K562 (cell line): ENCODE measurements around the gene ZNF628. TPM values are rescaled to one million over a fixed set of nuclear protein-coding genes. Genes with fewer than 3 reads are reported as not detected.
A peak's percentile ranks its signal among the peaks of the same experiment; 100 is the strongest.

Experiments used
- ATAC-seq: fragments of 200-7000 bp; cut with Tn5 transposase; 3 replicates; pipeline ENCODE4 v1.9.1; 2020; ENCODE audit warnings: moderate library complexity
- BruUV-seq: library from RNA; stranded (reverse); fragments of 400-500 nt; replicated peaks from 2 replicates; lab custom pipeline; 2021; lab: Mats Ljungman, UMichigan
- CTCF ChIA-PET: fragments of 300-600 bp; formaldehyde crosslinking; extraction: SDS; loops from one replicate; lab custom pipeline; 2021; ENCODE audit warnings: low intra/inter-chr PET ratio; lab: Yijun Ruan, JAX
- POLR2A ChIA-PET: fragments of 300-600, 350-650 bp; sonication (Branson Sonifier 250); formaldehyde crosslinking; extraction: SDS; loops from one replicate; lab custom pipeline; 2021; ENCODE audit warnings: antibody characterized with exemption, inconsistent platforms; lab: Yijun Ruan, JAX
- DNase-seq, 4 experiments: peaks; one replicate each; pipeline versions ENCODE4 v3.0.0 to v3.0.0-alpha.2; 2011 to 2018; ENCODE audit warnings: low spot score in 3 of 4, mixed read lengths in 3 of 4; ENCODE audit errors: extremely low read depth in 1 of 4
- FAIRE-seq: peaks from 2 replicates; lab custom pipeline; 2011; peaks lifted over from hg19 to GRCh38; lab: Jason Lieb, UNC
- H2AFZ ChIP-seq: 2 replicates; pipeline ENCODE4 v1.6.0; 2011; ENCODE audit warnings: low read depth, low read length, control low read depth, inconsistent platforms
- H3K27ac ChIP-seq: fragments of 200-600 bp; 3 replicates; pipeline ENCODE4 v1.8.0; 2011; ENCODE audit warnings: low read depth, mild to moderate bottlenecking, control low read depth, inconsistent platforms, low read length, moderate library complexity, mixed read lengths; ENCODE audit errors: extremely low read depth
- H3K27me3 ChIP-seq, 2 experiments: fragments of 300-600 bp in 1 of 2; 2 replicates in 1 of 2; 3 replicates in 1 of 2; pipeline versions ENCODE4 v1.6.0 to v1.8.0; 2011; ENCODE audit warnings: inconsistent platforms in 2 of 2, low read length in 2 of 2, mild to moderate bottlenecking in 1 of 2, mixed read lengths in 1 of 2, moderate library complexity in 1 of 2; ENCODE audit not compliant: control insufficient read depth in 2 of 2, insufficient read depth in 2 of 2
- H3K36me3 ChIP-seq: fragments of 300-600 bp; 3 replicates; pipeline ENCODE4 v1.8.0; 2011; ENCODE audit warnings: mild to moderate bottlenecking, low read length, inconsistent platforms; ENCODE audit not compliant: control insufficient read depth, insufficient read depth
- H3K4me1 ChIP-seq, 2 experiments: fragments of 200-600 bp in 1 of 2; replicated peaks in 1 of 2; 2 replicates in 1 of 2; 3 replicates in 1 of 2; pipeline versions ENCODE4 v1.5.1 to v1.8.0; 2011; ENCODE audit warnings: inconsistent platforms in 2 of 2, low read length in 2 of 2, mild to moderate bottlenecking in 1 of 2, mixed read lengths in 1 of 2, moderate library complexity in 1 of 2; ENCODE audit not compliant: control insufficient read depth in 2 of 2, insufficient read depth in 2 of 2
- H3K4me2 ChIP-seq: 2 replicates; pipeline ENCODE4 v1.6.1; 2011; ENCODE audit warnings: low read length, control low read depth, inconsistent platforms, mixed read lengths; ENCODE audit not compliant: insufficient read depth
- H3K4me3 ChIP-seq: fragments of 200-600 bp; sonication (generic), shearing (Covaris generic); 2 replicates; pipeline ENCODE4 v1.5.1; 2016; ENCODE audit warnings: control low read depth, inconsistent platforms
- H3K79me2 ChIP-seq: fragments of 200-600 bp; 3 replicates; pipeline ENCODE4 v1.8.0; 2011; ENCODE audit warnings: low read length, inconsistent platforms; ENCODE audit not compliant: control insufficient read depth, insufficient read depth
- H3K9ac ChIP-seq, 2 experiments: 2 replicates each; pipeline versions ENCODE4 v1.6.0 to v1.6.1; 2011; ENCODE audit warnings: low read depth in 2 of 2, low read length in 2 of 2, control low read depth in 1 of 2, inconsistent platforms in 1 of 2, mild to moderate bottlenecking in 1 of 2, mixed read lengths in 1 of 2; ENCODE audit not compliant: insufficient read depth in 1 of 2
- H3K9me1 ChIP-seq: one replicate; pipeline ENCODE4 v1.6.0; 2011; ENCODE audit warnings: inconsistent platforms, mild to moderate bottlenecking, low read length, moderate library complexity; ENCODE audit not compliant: control insufficient read depth, insufficient read depth
- H3K9me3 ChIP-seq: replicated peaks from 2 replicates; pipeline ENCODE4 v1.5.1; 2011; ENCODE audit warnings: low read depth, low read length, inconsistent platforms; ENCODE audit not compliant: control insufficient read depth, insufficient read depth
- H4K20me1 ChIP-seq: replicated peaks from 2 replicates; pipeline ENCODE4 v1.6.1; 2011; ENCODE audit warnings: low read length, inconsistent platforms, mixed read lengths; ENCODE audit not compliant: control insufficient read depth, insufficient read depth
- JUN ChIP-seq, 2 experiments: sonication (generic) in 1 of 2; formaldehyde crosslinking in 1 of 2; IDR thresholded peaks; 2 replicates each; pipeline versions ENCODE4 v1.6.1 to v1.8.0; 2012 to 2022; ENCODE audit warnings: borderline replicate concordance in 2 of 2, mild to moderate bottlenecking in 2 of 2, improper control_type of control experiment in 1 of 2, low read depth in 1 of 2, low read length in 1 of 2, missing genetic modification reagents in 1 of 2
- POLR2G ChIP-seq: fragments of 200-400 bp; formaldehyde crosslinking; IDR thresholded peaks from 2 replicates; pipeline ENCODE4 v1.6.1; 2017; ENCODE audit warnings: low read depth, mild to moderate bottlenecking, antibody characterized with exemption, low read length, moderate library complexity
- YY1 ChIP-seq, 3 experiments: IDR thresholded peaks; 2 replicates each; pipeline ENCODE4 v1.6.1; 2011; ENCODE audit warnings: low read length in 2 of 3, mild to moderate bottlenecking in 2 of 3, moderate library complexity in 2 of 3, borderline replicate concordance in 1 of 3, control low read depth in 1 of 3, low read depth in 1 of 3; ENCODE audit not compliant: insufficient read depth in 3 of 3, insufficient replicate concordance in 2 of 3, control insufficient read depth in 1 of 3, insufficient read length in 1 of 3; ENCODE audit errors: extremely low read depth in 1 of 3
- ZNF263 ChIP-seq: sonication (generic); formaldehyde crosslinking; IDR thresholded peaks from 2 replicates; pipeline ENCODE4 v1.8.0; 2022; ENCODE audit warnings: mild to moderate bottlenecking, missing genetic modification reagents, borderline replicate concordance
- ZNF785 ChIP-seq: fragments of 250-450 bp; sonication (Bioruptor Pico); IDR thresholded peaks from 2 replicates; pipeline ENCODE4 v1.4.0; 2020; ENCODE audit warnings: mild to moderate bottlenecking
- WGBS: fragments of 100-300 bp; shearing (Covaris generic); methylation state at CpG from one replicate; pipeline ENCODE4 v1.1.6; 2016; ENCODE audit warnings: low coverage, mixed read lengths; ENCODE audit not compliant: insufficient coverage; ENCODE audit errors: missing lambda C conversion rate; 5-methylcytosine and 5-hydroxymethylcytosine counted together
- in situ Hi-C: fragments of 300-500 bp; cut with MboI; formaldehyde crosslinking; loops from 4 replicates; pipeline ENCODE4 v1.15.0; 2018; ENCODE audit warnings: inconsistent platforms, mixed read lengths
- intact Hi-C: fragments of 100-400 bp; cut with micrococcal nuclease; formaldehyde crosslinking; loops from 2 replicates; pipeline ENCODE4 v1.14.2; 2022
- polyA plus RNA-seq, 8 experiments: library from polyadenylated mRNA; depleted of rRNA in 4 of 8; stranded (reverse) in 5 of 8; unstranded in 3 of 8; fragments of >200 nt; fragmentation: Nextera tagmentation in 2 of 8; fragmentation: Illumina TruSeq in 1 of 8; extraction: Ambion mirVana in 2 of 8; extraction: Trizol in 1 of 8; gene quantifications; 2 replicates each; pipeline versions ENCODE4 v1.2.1 to v1.2.3, GENCODE V29; 2011 to 2014; ENCODE audit warnings: inconsistent platforms in 1 of 8, missing spikeins in 1 of 8
- total RNA-seq, 7 experiments: library from RNA; depleted of rRNA in 6 of 7; stranded (reverse); fragments of >200 nt in 6 of 7; fragmentation: Illumina TruSeq in 2 of 7; extraction: Trizol in 2 of 7; gene quantifications; 2 replicates each; pipeline versions ENCODE4 v1.2.1 to v1.2.3, GENCODE V29; 2011 to 2021; ENCODE audit warnings: low replicate concordance in 1 of 7
- TF ChIP-seq, protein P1 (sequence below): sonication (generic); formaldehyde crosslinking; IDR thresholded peaks from 2 replicates; pipeline ENCODE4 v1.8.1; 2023; ENCODE audit warnings: mild to moderate bottlenecking, missing genetic modification reagents

ZNF628 gene
- total and polyA plus RNA-seq, 9 of the 15 experiments (the other 6 are each of a cell fraction or from before 2014, with no cell fraction given): 0.13 to 13.6 (median 2.2) TPM; not detected in 3

DNA sequence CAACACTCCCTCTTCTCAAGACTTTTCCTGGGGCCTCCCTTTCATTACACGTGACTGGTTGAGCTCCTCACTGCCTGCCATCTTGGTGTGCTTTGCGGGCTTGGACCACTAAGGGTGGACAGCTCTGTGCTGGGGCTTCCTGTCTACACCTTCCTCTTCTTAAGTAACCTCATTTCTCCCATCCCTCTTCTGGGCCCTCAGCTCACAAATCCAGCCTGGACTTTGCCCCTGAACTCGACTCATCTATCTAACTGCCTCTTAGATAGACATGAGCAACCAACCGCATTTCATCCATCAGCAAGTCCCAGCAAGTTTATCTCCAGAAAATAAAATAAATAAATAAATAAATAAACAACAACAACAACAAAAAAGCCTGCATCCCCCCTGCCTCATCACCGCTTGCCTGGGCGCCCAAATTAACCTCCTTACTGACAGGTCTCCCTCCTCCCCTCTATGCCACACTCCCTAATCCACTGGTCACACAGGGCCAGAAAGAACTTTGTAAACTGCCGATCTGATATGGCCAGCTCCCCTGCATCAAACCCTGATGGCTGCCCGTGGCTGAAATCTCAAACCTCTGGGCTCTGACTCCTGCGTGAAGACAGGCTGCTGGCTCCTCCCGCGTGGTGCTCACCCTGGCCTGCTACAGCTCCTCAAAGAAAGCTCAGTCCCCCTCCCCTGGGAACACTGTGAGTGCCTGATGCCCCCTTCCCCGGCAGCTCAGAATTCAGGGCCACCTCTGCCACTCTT is 22.7 kb upstream of the ZNF628 start:
- TSS peak; percentile 19 for BruUV-seq
- Histone ChIP-seq H3K9ac (peak overlapping the region in 1 of 2 experiments; percentile 61; a peak in 2 of 4 replicates), H3K4me3 (no peak overlapping the region), H3K27ac (no peak overlapping the region), H2AFZ (no peak overlapping the region), H4K20me1 (no peaks in the 10 kb centered on the region; the same call in 1 of the 2 replicates), H3K27me3 (peaks cover 0 to 5% of the 10 kb centered on the region in 2 experiments; a peak in 3 of 5 replicates), H3K36me3 (peaks cover 30% of the 10 kb centered on the region; the same call in 2 of the 3 replicates), H3K4me2 (no peak overlapping the region), H3K9me1 (no peaks in the 10 kb centered on the region), H3K9me3 (no peaks in the 10 kb centered on the region), H3K79me2 (peaks cover 12% of the 10 kb centered on the region; the same call in 2 of the 3 replicates), H3K4me1 (peaks cover 3 to 69% of the 10 kb centered on the region in 2 experiments; a peak in 4 of 5 replicates)
- 70% methylated on average over 12 of the region's 12 CpGs for WGBS
- FAIRE-seq: no peak
- ChIA-PET CTCF (interaction anchor here (1.1 kb wide), 1 partner anchor 50 kb away, joined by 6 read pairs; no protein-coding TSS in a partner anchor), POLR2A (interaction anchor here (0.6 to 2.0 kb wide), 12 partner anchors 9 to 1302 kb away, joined by 3 to 7 read pairs (median 4); partner anchors contain the start of genes ISOC2, UBE2S and ZNF628)
- ATAC-seq: no peak
- intact Hi-C loops (loop anchor here (1.0 to 5.0 kb wide), 2 partner anchors 8 to 66 kb away; partner anchors contain the start of genes ISOC2 and RPL28), in situ Hi-C loops (no loop called here)
- TF ChIP-seq YY1 (IDR thresholded peaks at IDR 0.05; ENCODE audit: borderline replicate concordance in 1 of 3, control insufficient read depth in 1 of 3, extremely low read depth in 1 of 3, insufficient read depth in 3 of 3, insufficient read length in 1 of 3, insufficient replicate concordance in 2 of 3, low read depth in 1 of 3, low read length in 2 of 3) (peak in 1 of 3 experiments; percentile 49), ZNF785 (CRISPR knock-in tag) (no peak), ZNF263 (peak; percentile 83), POLR2G (peak; percentile 29; the same call in 1 of the 2 replicates), JUN (IDR thresholded peaks at IDR 0.05; ENCODE audit: borderline replicate concordance, low read depth, low read length) (no peak), JUN (CRISPR knock-in tag; IDR thresholded peaks at IDR 0.05; ENCODE audit: borderline replicate concordance) (no peak)
- TF ChIP-seq, protein P1, sequence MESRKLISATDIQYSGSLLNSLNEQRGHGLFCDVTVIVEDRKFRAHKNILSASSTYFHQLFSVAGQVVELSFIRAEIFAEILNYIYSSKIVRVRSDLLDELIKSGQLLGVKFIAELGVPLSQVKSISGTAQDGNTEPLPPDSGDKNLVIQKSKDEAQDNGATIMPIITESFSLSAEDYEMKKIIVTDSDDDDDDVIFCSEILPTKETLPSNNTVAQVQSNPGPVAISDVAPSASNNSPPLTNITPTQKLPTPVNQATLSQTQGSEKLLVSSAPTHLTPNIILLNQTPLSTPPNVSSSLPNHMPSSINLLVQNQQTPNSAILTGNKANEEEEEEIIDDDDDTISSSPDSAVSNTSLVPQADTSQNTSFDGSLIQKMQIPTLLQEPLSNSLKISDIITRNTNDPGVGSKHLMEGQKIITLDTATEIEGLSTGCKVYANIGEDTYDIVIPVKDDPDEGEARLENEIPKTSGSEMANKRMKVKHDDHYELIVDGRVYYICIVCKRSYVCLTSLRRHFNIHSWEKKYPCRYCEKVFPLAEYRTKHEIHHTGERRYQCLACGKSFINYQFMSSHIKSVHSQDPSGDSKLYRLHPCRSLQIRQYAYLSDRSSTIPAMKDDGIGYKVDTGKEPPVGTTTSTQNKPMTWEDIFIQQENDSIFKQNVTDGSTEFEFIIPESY (CRISPR knock-in tag): 0 out of 2 replicates have a peak, but pooled peaks have one; percentile 5
- no peak for DNase-seq
